Cardiac muscle cell (in vitro differentiated cells and primary cell): ENCODE results near the gene TMC6. TPM values are rescaled to one million over a fixed set of nuclear protein-coding genes. Genes with fewer than 3 reads are reported as not detected.

ENCODE experiments used
- DNase-seq, 2 donors: peaks; one replicate each; pipeline versions ENCODE4 v3.0.0 to v3.0.0-alpha.2; 2010 to 2017; ENCODE audit warnings: low read depth in 1 of 2, low spot score in 1 of 2
- H3K27ac ChIP-seq: fragments of 200-600 bp; sonication (generic); 2 replicates; pipeline ENCODE4 v1.5.1; 2016
- H3K27me3 ChIP-seq: fragments of 200-600 bp; sonication (generic); 2 replicates; pipeline ENCODE4 v1.6.0; 2016; ENCODE audit warnings: control low read depth
- H3K36me3 ChIP-seq: fragments of 200-600 bp; sonication (generic); 2 replicates; pipeline ENCODE4 v1.5.1; 2016; ENCODE audit warnings: control low read depth
- H3K4me1 ChIP-seq: fragments of 200-600 bp; sonication (generic); 2 replicates; pipeline ENCODE4 v1.8.1; 2017; ENCODE audit warnings: low read depth, mild to moderate bottlenecking, mixed run types
- H3K4me3 ChIP-seq: fragments of 200-600 bp; sonication (generic); 2 replicates; pipeline ENCODE4 v1.5.1; 2016; ENCODE audit warnings: mild to moderate bottlenecking
- H3K9me3 ChIP-seq: fragments of 200-600 bp; sonication (generic); 2 replicates; pipeline ENCODE4 v1.5.1; 2017; ENCODE audit warnings: low read depth, mild to moderate bottlenecking, control low read depth
- CTCF ChIP-seq: IDR thresholded peaks from 2 replicates; pipeline ENCODE4 v1.5.1; 2012; ENCODE audit warnings: low read depth, mild to moderate bottlenecking, low read length
- polyA plus RNA-seq: library from polyadenylated mRNA; unstranded; fragments of >200 nt; fragmentation: Nextera tagmentation; extraction: Ambion mirVana; gene quantifications from 2 replicates; pipeline ENCODE4 v1.2.1, GENCODE V29; 2016
- total RNA-seq: library from RNA; depleted of rRNA; stranded (reverse); fragments of >200 nt; gene quantifications from 2 replicates; pipeline ENCODE4 v1.2.3, GENCODE V29; 2016

The TMC6 gene
- total and polyA plus RNA-seq, 2 experiments from 2014 or later, result 85.4 to 144 TPM

- H3K27ac ChIP-seq, result no peak overlapping the region
- TF ChIP-seq CTCF, result no peak
- H3K4me3 ChIP-seq, result no peak overlapping the region
- peak in 1 of 2 donors; percentile 21 for DNase-seq
- H3K27me3 ChIP-seq, result no peaks in the 10 kb centered on the region
- no peaks in the 10 kb centered on the region for H3K36me3 ChIP-seq
- H3K4me1 ChIP-seq, result no peaks in the 10 kb centered on the region
- no peaks in the 10 kb centered on the region for H3K9me3 ChIP-seq
Observed at GRCh38 chr17:78154903-78155811, 26.6 kb upstream of the TMC6 start.

GRCh38 chr17:78151514-78152008, 23.0 kb upstream of the TMC6 start:
- no peak for TF ChIP-seq CTCF
- no peak overlapping the region for H3K27ac ChIP-seq
- peak in 1 of 2 donors; percentile 59 for DNase-seq
- no peaks in the 10 kb centered on the region for H3K9me3 ChIP-seq
- H3K27me3 ChIP-seq, result no peaks in the 10 kb centered on the region
- no peaks in the 10 kb centered on the region for H3K36me3 ChIP-seq
- H3K4me1 ChIP-seq, result no peaks in the 10 kb centered on the region
- no peak overlapping the region for H3K4me3 ChIP-seq

GRCh38 chr17:78148286-78149016, 19.9 kb upstream of the TMC6 start:
- Histone ChIP-seq H3K4me3 (no peak overlapping the region), H3K36me3 (no peaks in the 10 kb centered on the region), H3K27me3 (no peaks in the 10 kb centered on the region), H3K9me3 (no peaks in the 10 kb centered on the region), H3K4me1 (peaks cover 19% of the 10 kb centered on the region), H3K27ac (no peak overlapping the region)
- DNase-seq, result no peak
- no peak for TF ChIP-seq CTCF

- H3K27ac ChIP-seq, result no peak overlapping the region
- no peak for TF ChIP-seq CTCF
- H3K36me3 ChIP-seq, result no peaks in the 10 kb centered on the region
- no peaks in the 10 kb centered on the region for H3K9me3 ChIP-seq
- no peak overlapping the region for H3K4me3 ChIP-seq
- DNase-seq, result no peak
- H3K4me1 ChIP-seq, result peaks cover 22% of the 10 kb centered on the region
- H3K27me3 ChIP-seq, result no peaks in the 10 kb centered on the region
Observed at GRCh38 chr17:78147315-78147998, 18.9 kb upstream of the TMC6 start.

GRCh38 chr17:78146881-78147280, 18.3 kb upstream of the TMC6 start:
- no peak for TF ChIP-seq CTCF
- H3K4me1 ChIP-seq, result peaks cover 22% of the 10 kb centered on the region
- DNase-seq, result no peak

More at GRCh38 chr17:78146881-78147280, 18.3 kb upstream of the TMC6 start:
- no peaks in the 10 kb centered on the region for H3K27me3 ChIP-seq
- H3K27ac ChIP-seq, result no peak overlapping the region
- no peaks in the 10 kb centered on the region for H3K9me3 ChIP-seq
- H3K4me3 ChIP-seq, result no peak overlapping the region
- H3K36me3 ChIP-seq, result no peaks in the 10 kb centered on the region
